ENCODE data around the gene TP53AIP1. TPM values are rescaled to one million over a fixed set of nuclear protein-coding genes. Genes with fewer than 3 reads are reported as not detected.

The TP53AIP1 gene
- total and polyA plus RNA-seq, 10 donors = 0.03 to 0.14 (median 0.12) TPM; not detected in 6

GRCh38 chr11:128913806-128914205 is 28.9 kb downstream of the TP53AIP1 start:
- peak; percentile 41 for DNase-seq
- Histone ChIP-seq H3K4me3 (no peak overlapping the region), H3K27ac (no peak overlapping the region), H3K27me3 (replicated peaks in 1 of 7) (peaks cover 0 to 18% (median 0%) of the 10 kb centered on the region in 7 donors), H3K9me3 (no peaks in the 10 kb centered on the region), H3K4me1 (peaks cover 0 to 22% (median 10%) of the 10 kb centered on the region in 6 donors), H3K36me3 (peaks cover 0 to 33% (median 0%) of the 10 kb centered on the region in 6 donors)
- TF ChIP-seq POLR2AphosphoS5 (IDR thresholded peaks at IDR 0.05) (no peak), CTCF (IDR thresholded peaks at IDR 0.05 in 8 of 11, conservative IDR thresholded peaks at IDR 0.05 in 3 of 11) (no peak), POLR2A (IDR thresholded peaks at IDR 0.05) (no peak)
- 86 to 96% (median 92%) methylated on average over 5 of the region's 5 CpGs for WGBS, 5 donors
- intact Hi-C loops (cut with DNase I; ENCODE audit: low total_unique reads) = no loop called here

- H3K36me3 ChIP-seq = peaks cover 0 to 33% (median 0%) of the 10 kb centered on the region in 6 donors
- no peak for TF ChIP-seq POLR2A (IDR thresholded peaks at IDR 0.05)
- TF ChIP-seq CTCF (IDR thresholded peaks at IDR 0.05 in 8 of 11, conservative IDR thresholded peaks at IDR 0.05 in 3 of 11) = no peak
- TF ChIP-seq POLR2AphosphoS5 (IDR thresholded peaks at IDR 0.05) = no peak
- H3K9me3 ChIP-seq = no peaks in the 10 kb centered on the region
- H3K27me3 ChIP-seq (replicated peaks in 1 of 7) = peaks cover 0 to 37% (median 0%) of the 10 kb centered on the region in 7 donors
- H3K4me1 ChIP-seq = peaks cover 5 to 32% (median 25%) of the 10 kb centered on the region in 6 donors
- H3K4me3 ChIP-seq = no peak overlapping the region
- intact Hi-C loops (cut with DNase I; ENCODE audit: low total_unique reads) = no loop called here
- no peak overlapping the region for H3K27ac ChIP-seq
- WGBS, 5 donors = 90 to 99% (median 95%) methylated on average over 16 to 18 of the region's 18 CpGs
- DNase-seq = no peak
Measured at GRCh38 chr11:128911701-128912100, 31.0 kb downstream of the TP53AIP1 start.

GRCh38 chr11:128911239-128911638 is 31.4 kb downstream of the TP53AIP1 start:
- H3K27me3 ChIP-seq (replicated peaks in 1 of 7) = peaks cover 0 to 42% (median 0%) of the 10 kb centered on the region in 7 donors
- no peak for DNase-seq
- TF ChIP-seq CTCF (IDR thresholded peaks at IDR 0.05 in 8 of 11, conservative IDR thresholded peaks at IDR 0.05 in 3 of 11) (no peak), POLR2AphosphoS5 (IDR thresholded peaks at IDR 0.05) (no peak), POLR2A (IDR thresholded peaks at IDR 0.05) (no peak)
- H3K4me1 ChIP-seq = peaks cover 5 to 36% (median 30%) of the 10 kb centered on the region in 6 donors
- no peak overlapping the region for H3K4me3 ChIP-seq
- H3K36me3 ChIP-seq = peaks cover 0 to 30% (median 0%) of the 10 kb centered on the region in 6 donors
- intact Hi-C loops (cut with DNase I; ENCODE audit: low total_unique reads) = no loop called here
- no peaks in the 10 kb centered on the region for H3K9me3 ChIP-seq
- 87 to 98% (median 95%) methylated on average over 17 of the region's 17 CpGs for WGBS, 5 donors
- no peak overlapping the region for H3K27ac ChIP-seq

- no peak for DNase-seq
- Histone ChIP-seq H3K27ac (no peak overlapping the region), H3K4me3 (no peak overlapping the region), H3K36me3 (peaks cover 0 to 29% (median 0%) of the 10 kb centered on the region in 6 donors), H3K27me3 (replicated peaks in 1 of 7) (peaks cover 0 to 49% (median 0%) of the 10 kb centered on the region in 7 donors), H3K4me1 (peaks cover 5 to 43% (median 36%) of the 10 kb centered on the region in 6 donors), H3K9me3 (no peaks in the 10 kb centered on the region)
- TF ChIP-seq CTCF (IDR thresholded peaks at IDR 0.05 in 8 of 11, conservative IDR thresholded peaks at IDR 0.05 in 3 of 11) (no peak), POLR2AphosphoS5 (IDR thresholded peaks at IDR 0.05) (no peak), POLR2A (IDR thresholded peaks at IDR 0.05) (no peak)
- WGBS, 5 donors = 96 to 98% (median 96%) methylated on average over 3 of the region's 3 CpGs
- intact Hi-C loops (cut with DNase I; ENCODE audit: low total_unique reads) = no loop called here
Measured at GRCh38 chr11:128910576-128910975, 32.1 kb downstream of the TP53AIP1 start.

Data from spleen (tissue), 11 donors.